ENCODE results near the gene PSMG2.

- TF ChIP-seq, protein P1, sequence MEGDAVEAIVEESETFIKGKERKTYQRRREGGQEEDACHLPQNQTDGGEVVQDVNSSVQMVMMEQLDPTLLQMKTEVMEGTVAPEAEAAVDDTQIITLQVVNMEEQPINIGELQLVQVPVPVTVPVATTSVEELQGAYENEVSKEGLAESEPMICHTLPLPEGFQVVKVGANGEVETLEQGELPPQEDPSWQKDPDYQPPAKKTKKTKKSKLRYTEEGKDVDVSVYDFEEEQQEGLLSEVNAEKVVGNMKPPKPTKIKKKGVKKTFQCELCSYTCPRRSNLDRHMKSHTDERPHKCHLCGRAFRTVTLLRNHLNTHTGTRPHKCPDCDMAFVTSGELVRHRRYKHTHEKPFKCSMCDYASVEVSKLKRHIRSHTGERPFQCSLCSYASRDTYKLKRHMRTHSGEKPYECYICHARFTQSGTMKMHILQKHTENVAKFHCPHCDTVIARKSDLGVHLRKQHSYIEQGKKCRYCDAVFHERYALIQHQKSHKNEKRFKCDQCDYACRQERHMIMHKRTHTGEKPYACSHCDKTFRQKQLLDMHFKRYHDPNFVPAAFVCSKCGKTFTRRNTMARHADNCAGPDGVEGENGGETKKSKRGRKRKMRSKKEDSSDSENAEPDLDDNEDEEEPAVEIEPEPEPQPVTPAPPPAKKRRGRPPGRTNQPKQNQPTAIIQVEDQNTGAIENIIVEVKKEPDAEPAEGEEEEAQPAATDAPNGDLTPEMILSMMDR (IDR thresholded peaks at IDR 0.05), result no peak
- no peak for TF ChIP-seq POLR2A (IDR thresholded peaks at IDR 0.05)
These were observed 38.5 kb downstream of the PSMG2 start for GRCh38 chr18:12741351-12741750.

All from body of pancreas (tissue), 4 donors.